GM21360 (cell line): Measurements from ENCODE around the gene MICU1.
A peak's percentile ranks its signal among the peaks of the same experiment; 100 is the strongest.
"Not testable (repeated sequence)": the region's sequence is repeated elsewhere in the genome, so short reads cannot be mapped to it uniquely, and the experiment has no call there.

Experiments used
- ATAC-seq: cut with Tn5 transposase; IDR thresholded peaks from one replicate; pipeline ENCODE4 v1.9.1; 2021; ENCODE audit warnings: mild to moderate bottlenecking, moderate library complexity; ENCODE audit not compliant: unreplicated experiment

Gene MICU1

GRCh38 chr10:72625608-72626443 is at the start of gene MICU1:
MICU1 (minus strand) TSS chr10:72626079; CDS start chr10:72566793, 59,286 bp downstream.
- ATAC-seq = peak; percentile 94

GRCh38 chr10:72674174-72674573 is 48.3 kb upstream of the MICU1 start:
- not testable (repeated sequence) for ATAC-seq

GRCh38 chr10:72673280-72673679 is 47.4 kb upstream of the MICU1 start:
- ATAC-seq = no peak

GRCh38 chr10:72667207-72667864 is 41.5 kb upstream of the MICU1 start:
- no peak for ATAC-seq

- ATAC-seq = no peak
Observed at GRCh38 chr10:72665925-72666324, 40.0 kb upstream of the MICU1 start.

GRCh38 chr10:72663971-72664370 is 38.1 kb upstream of the MICU1 start:
- ATAC-seq = no peak

- no peak for ATAC-seq
Observed at GRCh38 chr10:72661431-72661830, 35.6 kb upstream of the MICU1 start.

GRCh38 chr10:72660220-72660619 is 34.3 kb upstream of the MICU1 start:
- no peak for ATAC-seq

GRCh38 chr10:72659694-72660093 is 33.8 kb upstream of the MICU1 start:
- ATAC-seq = no peak

- ATAC-seq = no peak
Observed at GRCh38 chr10:72658696-72659400, 33.0 kb upstream of the MICU1 start.

- ATAC-seq = no peak
Observed at GRCh38 chr10:72654720-72655119, 28.8 kb upstream of the MICU1 start.

GRCh38 chr10:72653383-72654096 is 27.7 kb upstream of the MICU1 start:
- no peak for ATAC-seq

- ATAC-seq = no peak
Observed at GRCh38 chr10:72649291-72649690, 23.4 kb upstream of the MICU1 start.

- ATAC-seq = no peak
Observed at GRCh38 chr10:72648301-72648700, 22.4 kb upstream of the MICU1 start.

GRCh38 chr10:72646971-72647370 is 21.1 kb upstream of the MICU1 start:
- ATAC-seq = not testable (repeated sequence)

- ATAC-seq = no peak
Observed at GRCh38 chr10:72645263-72645858, 19.5 kb upstream of the MICU1 start.

GRCh38 chr10:72642318-72642717 is 16.4 kb upstream of the MICU1 start:
- no peak for ATAC-seq

GRCh38 chr10:72639441-72639873 is 13.6 kb upstream of the MICU1 start:
- no peak for ATAC-seq

- ATAC-seq = no peak
Observed at GRCh38 chr10:72638586-72639440, 12.9 kb upstream of the MICU1 start.
